VCaP (cell line): ENCODE results near the gene KLHL29.

Experiments used
- H3K27ac ChIP-seq: fragments of 450-650 bp; 2 replicates; pipeline ENCODE4 v1.5.1; 2017
- CTCF ChIP-seq: fragments of 450-650 bp; conservative IDR thresholded peaks from 2 replicates; pipeline ENCODE4 v1.5.1; 2017; ENCODE audit warnings: mild to moderate bottlenecking, moderate library complexity

Gene KLHL29

GRCh38 chr2:23557455-23557854, 172.5 kb downstream of the KLHL29 start:
- no peak for TF ChIP-seq CTCF
- no peak overlapping the region for H3K27ac ChIP-seq

- TF ChIP-seq CTCF = no peak
- no peak overlapping the region for H3K27ac ChIP-seq
Measured at GRCh38 chr2:23559561-23560239, 174.7 kb downstream of the KLHL29 start.

- no peak for TF ChIP-seq CTCF
Measured at GRCh38 chr2:23561088-23561487, 176.1 kb downstream of the KLHL29 start.

GRCh38 chr2:23561544-23561943, 176.6 kb downstream of the KLHL29 start:
- no peak for TF ChIP-seq CTCF
- H3K27ac ChIP-seq = no peak overlapping the region

More at GRCh38 chr2:23561088-23561487, 176.1 kb downstream of the KLHL29 start:
- no peak overlapping the region for H3K27ac ChIP-seq

GRCh38 chr2:23562143-23562542, 177.2 kb downstream of the KLHL29 start:
- no peak for TF ChIP-seq CTCF
- H3K27ac ChIP-seq = no peak overlapping the region

- no peak overlapping the region for H3K27ac ChIP-seq
- no peak for TF ChIP-seq CTCF
Measured at GRCh38 chr2:23563151-23563550, 178.2 kb downstream of the KLHL29 start.

GRCh38 chr2:23563673-23564614, 179.0 kb downstream of the KLHL29 start:
- H3K27ac ChIP-seq = no peak overlapping the region
- no peak for TF ChIP-seq CTCF
